HPDE6-E6E7 (cell line): ENCODE measurements around the gene LBR.
"Not testable (repeated sequence)": the region's sequence is repeated elsewhere in the genome, so short reads cannot be mapped to it uniquely, and the experiment has no call there.

Source experiments
- DNase-seq: peaks from one replicate; pipeline ENCODE4 v3.0.0; 2011; ENCODE audit warnings: missing footprints; ENCODE audit errors: extremely low spot score

Gene LBR

GRCh38 chr1:225423518-225423855 lies 4.4 kb downstream of the LBR start:
- DNase-seq, result no peak

- DNase-seq, result no peak
These were observed 4.9 kb downstream of the LBR start for GRCh38 chr1:225422795-225423517.

- DNase-seq, result no peak
These were observed 5.7 kb downstream of the LBR start for GRCh38 chr1:225422031-225422605.

GRCh38 chr1:225418598-225418997 lies 9.2 kb downstream of the LBR start:
- DNase-seq, result no peak

DNA sequence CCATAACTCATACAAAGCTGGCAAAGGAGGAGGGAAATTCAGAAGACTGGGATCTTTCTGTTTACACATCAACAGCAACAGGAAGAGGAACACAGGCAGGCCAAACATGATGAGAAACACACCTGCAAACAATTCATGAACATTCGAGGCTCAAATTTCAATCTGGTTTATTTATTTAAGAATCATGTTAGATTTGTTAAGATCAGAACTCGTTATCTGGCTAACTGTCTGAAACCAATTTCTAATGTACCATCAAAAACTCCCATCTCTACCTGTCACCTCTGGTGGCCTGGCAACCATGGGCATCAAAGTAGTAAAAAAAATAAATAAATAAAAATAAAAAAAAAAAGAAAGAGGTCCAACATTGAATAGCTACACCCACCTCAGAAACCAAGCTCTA lies 9.8 kb downstream of the LBR start:
- DNase-seq, result no peak

- no peak for DNase-seq
These were observed 11.7 kb downstream of the LBR start for GRCh38 chr1:225415967-225416745.

GRCh38 chr1:225415307-225415706 lies 12.5 kb downstream of the LBR start:
- no peak for DNase-seq

DNA sequence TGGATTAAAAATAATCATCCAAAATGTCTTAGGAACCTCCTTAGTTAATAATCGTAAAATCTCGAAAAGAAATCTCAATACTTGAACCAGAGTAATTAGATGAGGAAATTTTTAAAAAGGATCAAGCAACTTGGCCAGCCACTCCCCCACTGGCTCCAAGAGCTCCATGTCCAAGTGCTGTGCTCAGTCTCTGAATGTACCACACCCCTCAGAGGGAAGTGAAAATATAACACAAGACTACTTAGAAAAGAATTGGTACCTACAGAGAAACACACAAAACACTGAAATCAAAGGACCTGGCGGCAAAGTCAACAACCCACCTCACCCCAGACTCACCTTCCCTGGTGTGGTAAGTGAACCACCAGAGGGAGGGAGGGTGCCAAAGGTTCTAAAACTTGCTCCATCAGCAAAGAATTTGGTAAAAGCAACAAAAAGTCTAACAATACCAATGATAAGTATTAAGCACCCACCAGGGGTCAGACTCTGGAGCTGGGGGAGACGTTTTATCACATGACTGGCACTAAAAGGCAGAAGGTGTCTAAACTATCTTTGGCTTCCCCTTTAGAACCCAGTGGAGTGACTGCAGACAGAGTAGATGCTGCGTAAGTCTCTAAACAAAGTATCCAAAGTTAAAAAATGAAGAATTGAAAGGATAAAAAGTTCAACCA lies 14.0 kb downstream of the LBR start:
- DNase-seq, result no peak

- no peak for DNase-seq
These were observed 15.0 kb downstream of the LBR start for GRCh38 chr1:225412803-225413351.

DNA sequence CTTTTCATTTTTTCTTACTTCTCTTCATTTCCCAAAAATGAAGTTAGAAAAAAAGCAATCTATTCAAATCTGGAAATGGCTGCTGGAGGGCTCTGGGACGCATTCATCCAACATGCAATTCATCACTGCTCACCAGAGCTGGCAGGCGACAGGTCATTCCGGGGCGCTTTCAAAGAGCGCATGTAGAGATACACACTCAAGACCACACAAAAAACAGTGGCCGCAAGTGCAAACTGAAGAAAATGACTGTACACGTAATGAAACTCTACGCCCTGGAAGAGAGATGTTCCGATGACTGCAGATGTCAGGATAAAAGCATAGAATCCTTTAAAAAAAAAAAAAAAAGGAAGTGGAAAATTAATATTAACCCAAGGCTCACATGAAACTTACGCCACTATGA lies 15.5 kb downstream of the LBR start:
- DNase-seq, result no peak

DNA sequence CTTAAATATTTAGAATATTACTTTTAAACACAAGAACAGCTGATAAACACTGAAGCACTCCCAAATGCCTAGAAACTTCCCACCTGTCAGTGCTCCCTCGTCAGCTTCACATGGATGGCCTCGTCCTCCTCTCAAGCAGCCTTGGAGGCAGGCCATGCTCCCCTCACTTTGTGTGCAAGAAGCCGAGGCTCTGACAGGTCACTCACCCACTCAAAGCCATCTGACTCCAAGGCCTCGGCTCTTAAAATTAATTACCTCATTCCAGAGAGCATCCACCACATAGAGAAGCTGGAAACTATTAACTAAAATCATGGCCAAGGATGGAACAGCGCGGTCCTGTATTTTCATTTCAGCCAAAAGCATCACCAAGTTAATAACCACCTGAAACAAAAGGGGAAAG lies 17.8 kb downstream of the LBR start:
- no peak for DNase-seq

GRCh38 chr1:225409051-225409450 lies 18.8 kb downstream of the LBR start:
- no peak for DNase-seq

- no peak for DNase-seq
These were observed 19.6 kb downstream of the LBR start for GRCh38 chr1:225408249-225408648.

DNA sequence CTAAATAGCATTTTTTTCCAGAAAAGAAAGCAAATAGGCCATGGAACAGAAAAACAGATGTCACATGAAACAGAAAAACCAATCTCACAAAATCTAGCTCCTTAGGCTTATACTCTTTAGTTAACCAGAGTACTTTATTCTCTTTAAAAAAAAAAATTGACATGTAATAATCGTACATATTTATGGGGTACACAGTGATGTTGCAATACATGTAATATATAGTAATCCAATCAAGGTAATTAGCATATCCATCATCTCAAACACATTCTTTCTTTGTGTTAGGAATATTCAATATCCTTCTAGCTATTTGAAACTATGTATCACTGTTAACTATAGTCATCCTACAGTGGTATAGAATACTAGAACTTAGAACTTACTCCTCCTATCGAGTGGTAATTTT lies 20.1 kb downstream of the LBR start:
- DNase-seq, result no peak

DNA sequence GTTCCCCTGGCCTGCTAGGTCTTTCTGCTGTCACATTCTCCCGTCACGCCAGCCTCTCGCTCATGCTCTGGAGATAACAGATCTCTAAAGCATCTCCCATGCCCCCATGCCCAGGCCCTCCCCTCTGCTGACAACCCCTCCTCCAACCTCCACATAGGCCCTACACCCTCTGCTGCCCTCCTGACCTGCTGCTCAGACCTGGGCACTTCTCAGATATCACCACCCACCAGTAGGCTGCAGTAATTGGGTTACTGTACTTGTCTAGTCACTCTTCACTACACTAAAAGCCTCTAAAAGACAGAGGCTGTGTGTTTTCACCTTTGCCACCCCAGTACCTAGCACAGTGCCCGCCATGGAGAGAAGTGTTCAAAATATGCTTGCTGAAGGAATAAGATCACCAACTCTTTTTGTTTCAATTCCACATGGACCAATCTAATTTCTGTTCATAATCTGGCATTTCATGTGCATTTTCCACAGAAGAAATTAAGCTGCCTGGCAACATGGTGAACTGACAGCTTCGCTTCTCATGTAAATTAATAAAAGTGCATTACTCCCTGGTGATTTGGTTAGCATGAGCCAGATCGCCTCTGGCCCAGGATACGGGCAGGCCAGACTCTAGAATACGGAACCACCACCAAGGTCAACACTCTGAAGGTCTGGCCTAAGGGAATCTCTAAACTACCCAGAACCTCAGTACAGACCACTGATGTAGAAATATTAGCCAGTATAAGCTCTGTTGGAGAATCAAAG lies 20.7 kb downstream of the LBR start:
- DNase-seq, result no peak

- DNase-seq, result no peak
These were observed 26.9 kb downstream of the LBR start for GRCh38 chr1:225400968-225401367.

- DNase-seq, result no peak
These were observed 31.5 kb downstream of the LBR start for GRCh38 chr1:225396357-225396756.

- DNase-seq, result no peak
These were observed 38.0 kb downstream of the LBR start for GRCh38 chr1:225389843-225390242.

DNA sequence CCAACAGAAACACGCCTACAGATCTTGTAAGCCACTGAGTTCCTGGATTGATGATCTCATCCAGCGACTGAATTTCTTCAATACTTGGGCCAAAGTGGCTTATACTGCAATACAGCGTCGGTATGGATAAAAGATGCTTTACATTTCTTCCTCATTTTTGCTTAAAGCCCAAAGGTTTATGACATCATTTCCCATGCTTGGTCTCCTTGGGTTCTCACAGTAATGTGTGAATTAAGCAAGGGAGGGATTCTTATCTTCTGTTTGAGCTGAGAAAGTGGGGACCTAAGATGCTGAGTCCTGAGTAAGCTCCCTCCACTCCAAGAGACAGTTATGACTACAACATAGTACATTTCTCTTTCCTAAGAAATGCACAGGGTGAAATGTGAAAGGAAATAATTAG lies 39.5 kb downstream of the LBR start:
- DNase-seq, result no peak

DNA sequence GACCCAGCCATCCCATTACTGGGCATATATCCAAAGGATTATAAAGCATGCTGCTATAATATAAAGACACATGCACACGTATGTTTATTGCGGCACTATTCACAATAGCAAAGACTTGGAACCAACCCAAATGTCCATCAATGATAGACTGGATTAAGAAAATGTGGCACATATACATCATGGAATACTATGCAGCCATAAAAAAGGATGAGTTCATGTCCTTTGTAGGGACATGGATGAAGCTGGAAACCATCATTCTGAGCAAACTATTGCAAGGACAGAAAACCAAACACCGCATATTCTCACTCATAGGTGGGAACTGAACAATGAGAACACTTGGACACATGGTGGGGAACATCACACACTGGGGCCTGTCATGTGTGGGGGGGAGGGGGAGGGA lies 41.0 kb downstream of the LBR start:
- DNase-seq, result not testable (repeated sequence)

- DNase-seq, result no peak
These were observed 47.1 kb downstream of the LBR start for GRCh38 chr1:225380691-225381090.

GRCh38 chr1:225378880-225379279 lies 49.0 kb downstream of the LBR start:
- peak; percentile 71 for DNase-seq
